ENCODE results near the gene TMEM260.

DNA sequence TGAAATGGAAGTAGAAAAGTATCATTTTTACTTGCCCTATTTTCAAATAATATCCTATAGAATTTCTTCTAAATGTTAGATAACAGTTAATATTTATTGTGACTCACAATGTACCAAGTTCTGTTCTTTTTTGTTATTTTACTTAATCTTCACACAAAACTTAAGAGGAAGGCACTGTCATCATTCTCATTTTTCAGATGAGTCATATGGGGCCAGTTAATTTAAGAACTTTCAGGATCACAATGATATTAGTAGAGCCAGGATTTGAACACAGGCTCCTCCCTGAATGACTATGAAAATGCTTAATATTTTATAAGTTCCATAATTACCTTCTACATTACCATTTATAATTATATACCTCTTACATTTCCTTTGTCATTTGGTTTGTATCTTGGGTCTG lies 10.4 kb upstream of the TMEM260 start:
- TF ChIP-seq, protein P1, sequence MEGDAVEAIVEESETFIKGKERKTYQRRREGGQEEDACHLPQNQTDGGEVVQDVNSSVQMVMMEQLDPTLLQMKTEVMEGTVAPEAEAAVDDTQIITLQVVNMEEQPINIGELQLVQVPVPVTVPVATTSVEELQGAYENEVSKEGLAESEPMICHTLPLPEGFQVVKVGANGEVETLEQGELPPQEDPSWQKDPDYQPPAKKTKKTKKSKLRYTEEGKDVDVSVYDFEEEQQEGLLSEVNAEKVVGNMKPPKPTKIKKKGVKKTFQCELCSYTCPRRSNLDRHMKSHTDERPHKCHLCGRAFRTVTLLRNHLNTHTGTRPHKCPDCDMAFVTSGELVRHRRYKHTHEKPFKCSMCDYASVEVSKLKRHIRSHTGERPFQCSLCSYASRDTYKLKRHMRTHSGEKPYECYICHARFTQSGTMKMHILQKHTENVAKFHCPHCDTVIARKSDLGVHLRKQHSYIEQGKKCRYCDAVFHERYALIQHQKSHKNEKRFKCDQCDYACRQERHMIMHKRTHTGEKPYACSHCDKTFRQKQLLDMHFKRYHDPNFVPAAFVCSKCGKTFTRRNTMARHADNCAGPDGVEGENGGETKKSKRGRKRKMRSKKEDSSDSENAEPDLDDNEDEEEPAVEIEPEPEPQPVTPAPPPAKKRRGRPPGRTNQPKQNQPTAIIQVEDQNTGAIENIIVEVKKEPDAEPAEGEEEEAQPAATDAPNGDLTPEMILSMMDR (IDR thresholded peaks at IDR 0.05 in 8 of 11, conservative IDR thresholded peaks at IDR 0.05 in 3 of 11): no peak
- TF ChIP-seq POLR2AphosphoS5 (IDR thresholded peaks at IDR 0.05) (no peak), POLR2A (IDR thresholded peaks at IDR 0.05) (no peak)

All from spleen (tissue), 7 donors.